Measurements from ENCODE around the gene ZEB1. TPM values are rescaled to one million over a fixed set of nuclear protein-coding genes. Genes with fewer than 3 reads are reported as not detected.

The ZEB1 gene
- polyA plus RNA-seq, 1 donor from 2014 or later = 18.0 TPM

GRCh38 chr10:31345886-31346285 is 26.9 kb downstream of the ZEB1 start:
- no peaks in the 10 kb centered on the region for H3K9me2 ChIP-seq (ENCODE audit: insufficient read depth, low read length)
- H2AFZ ChIP-seq (ENCODE audit: low read depth, low read length) = no peak overlapping the region
- no peak overlapping the region for H3K27ac ChIP-seq (ENCODE audit: low read length)
- no peaks in the 10 kb centered on the region for H4K20me1 ChIP-seq (ENCODE audit: insufficient read depth)
- no peaks in the 10 kb centered on the region for H3K9me3 ChIP-seq (ENCODE audit: low read length)
- peaks cover 98% of the 10 kb centered on the region for H3K79me2 ChIP-seq (replicated peaks; ENCODE audit: insufficient read depth, low read length)
- no peaks in the 10 kb centered on the region for H3K36me3 ChIP-seq (ENCODE audit: insufficient read depth, low read length)
- no peaks in the 10 kb centered on the region for H3F3A ChIP-seq (ENCODE audit: insufficient read depth, low read length, poor library complexity, severe bottlenecking)
- H3K27me3 ChIP-seq (ENCODE audit: insufficient read depth, low read depth, low read length) = no peaks in the 10 kb centered on the region
- H3K9ac ChIP-seq (ENCODE audit: low read length) = no peak overlapping the region
- no peak overlapping the region for H3K4me2 ChIP-seq (ENCODE audit: low read length)
- TF ChIP-seq EZH2 (IDR thresholded peaks at IDR 0.05; ENCODE audit: borderline replicate concordance, insufficient read depth, low read length, poor library complexity, severe bottlenecking) (no peak), CTCF (IDR thresholded peaks at IDR 0.05; ENCODE audit: poor library complexity, severe bottlenecking) (no peak), TAF1 (IDR thresholded peaks at IDR 0.05; ENCODE audit: low read depth) (no peak), MXI1 (conservative IDR thresholded peaks at IDR 0.05; ENCODE audit: poor library complexity, severe bottlenecking) (no peak), POLR2AphosphoS5 (IDR thresholded peaks at IDR 0.05) (no peak), SMC3 (conservative IDR thresholded peaks at IDR 0.05; ENCODE audit: poor library complexity) (no peak), EP300 (conservative IDR thresholded peaks at IDR 0.05; ENCODE audit: poor library complexity, severe bottlenecking) (no peak), RAD21 (conservative IDR thresholded peaks at IDR 0.05) (no peak), REST (IDR thresholded peaks at IDR 0.05; ENCODE audit: borderline replicate concordance) (no peak)
- H3K4me3 ChIP-seq (ENCODE audit: low read length) = no peak overlapping the region

GRCh38 chr10:31346953-31347352 is 27.9 kb downstream of the ZEB1 start:
- no peak overlapping the region for H3K9ac ChIP-seq (ENCODE audit: low read length)
- H3K9me2 ChIP-seq (ENCODE audit: insufficient read depth, low read length) = no peaks in the 10 kb centered on the region
- H3K79me2 ChIP-seq (replicated peaks; ENCODE audit: insufficient read depth, low read length) = peaks cover 99% of the 10 kb centered on the region
- no peaks in the 10 kb centered on the region for H3F3A ChIP-seq (ENCODE audit: insufficient read depth, low read length, poor library complexity, severe bottlenecking)
- no peaks in the 10 kb centered on the region for H3K27me3 ChIP-seq (ENCODE audit: insufficient read depth, low read depth, low read length)
- no peaks in the 10 kb centered on the region for H3K9me3 ChIP-seq (ENCODE audit: low read length)
- TF ChIP-seq CTCF (IDR thresholded peaks at IDR 0.05; ENCODE audit: poor library complexity, severe bottlenecking) = no peak
- TF ChIP-seq EP300 (conservative IDR thresholded peaks at IDR 0.05; ENCODE audit: poor library complexity, severe bottlenecking) = no peak
- TF ChIP-seq POLR2AphosphoS5 (IDR thresholded peaks at IDR 0.05) = no peak
- no peak for TF ChIP-seq SMC3 (conservative IDR thresholded peaks at IDR 0.05; ENCODE audit: poor library complexity)
- TF ChIP-seq TAF1 (IDR thresholded peaks at IDR 0.05; ENCODE audit: low read depth) = no peak
- TF ChIP-seq REST (IDR thresholded peaks at IDR 0.05; ENCODE audit: borderline replicate concordance) = no peak
- TF ChIP-seq EZH2 (IDR thresholded peaks at IDR 0.05; ENCODE audit: borderline replicate concordance, insufficient read depth, low read length, poor library complexity, severe bottlenecking) = no peak
- no peak for TF ChIP-seq MXI1 (conservative IDR thresholded peaks at IDR 0.05; ENCODE audit: poor library complexity, severe bottlenecking)
- no peak for TF ChIP-seq RAD21 (conservative IDR thresholded peaks at IDR 0.05)
- H2AFZ ChIP-seq (ENCODE audit: low read depth, low read length) = no peak overlapping the region
- no peaks in the 10 kb centered on the region for H4K20me1 ChIP-seq (ENCODE audit: insufficient read depth)
- no peak overlapping the region for H3K27ac ChIP-seq (ENCODE audit: low read length)
- H3K36me3 ChIP-seq (ENCODE audit: insufficient read depth, low read length) = no peaks in the 10 kb centered on the region
- no peak overlapping the region for H3K4me3 ChIP-seq (ENCODE audit: low read length)
- H3K4me2 ChIP-seq (ENCODE audit: low read length) = no peak overlapping the region

Data from neural cell (in vitro differentiated cells).